NOMO-1 treated with DMSO at 0.1 percent for 48 hours (cell line): ENCODE measurements around the gene ISCU.
"Not testable (repeated sequence)": the region's sequence is repeated elsewhere in the genome, so short reads cannot be mapped to it uniquely, and the experiment has no call there.

Experiments
- DNase-seq: peaks from one replicate; lab custom pipeline; 2025; ENCODE audit not compliant: unreplicated experiment; lab: John Stamatoyannopoulos, UW

Gene ISCU

DNA sequence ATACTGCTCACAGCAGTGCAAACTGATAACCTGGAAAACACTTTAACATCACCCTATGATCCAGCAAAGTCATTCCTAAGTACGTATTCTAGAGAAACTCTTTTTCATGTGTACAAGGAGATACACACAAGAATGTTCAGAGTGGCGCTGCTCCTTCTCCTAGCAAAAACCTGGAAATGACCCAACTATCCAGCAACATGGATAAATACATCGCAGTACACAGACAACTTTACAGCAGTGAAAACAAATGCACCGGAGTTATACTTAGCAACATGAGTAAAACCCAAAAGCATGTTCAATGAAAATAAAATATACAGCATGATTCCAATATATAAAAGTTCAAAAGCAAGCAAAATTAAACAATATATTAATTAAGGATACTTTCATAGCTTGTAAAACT lies 20.1 kb upstream of the ISCU start:
- DNase-seq: no peak

DNA sequence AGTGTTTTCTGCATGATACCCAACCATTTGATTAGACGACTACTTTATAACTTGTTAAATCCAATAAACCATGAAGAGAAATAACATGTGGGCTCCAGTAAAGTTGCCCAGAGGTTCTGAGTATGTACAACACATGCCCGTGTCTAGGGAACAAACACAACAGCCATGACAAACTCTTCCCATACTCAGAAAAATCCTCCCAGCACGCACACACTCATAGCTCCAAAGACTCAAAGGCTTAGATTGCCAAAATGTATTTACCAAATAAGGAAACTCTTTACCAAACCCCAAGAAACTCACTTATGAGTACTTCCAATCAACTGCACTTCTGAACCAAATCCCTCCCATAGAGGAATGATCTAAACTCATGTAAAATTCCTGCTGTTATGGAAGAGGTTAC lies 18.7 kb upstream of the ISCU start:
- no peak for DNase-seq

DNA sequence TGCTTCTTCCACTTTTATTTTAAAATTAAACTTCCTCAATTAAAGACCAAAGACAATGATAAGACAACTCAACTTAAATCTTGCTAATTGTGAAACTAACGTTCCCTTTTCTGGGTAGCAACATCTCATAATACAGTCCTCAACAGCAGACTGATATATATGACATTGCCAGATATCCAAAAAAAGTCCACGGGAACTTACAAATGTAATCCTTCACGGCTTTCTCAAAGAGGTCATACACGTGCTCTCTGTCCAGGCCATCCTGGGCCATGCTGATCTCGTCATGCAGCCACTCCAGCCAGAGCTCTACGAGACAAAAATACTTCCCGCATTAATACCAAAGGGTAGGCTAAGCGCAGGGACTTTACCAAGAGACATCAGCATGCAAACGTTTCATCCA lies 14.7 kb upstream of the ISCU start:
- DNase-seq: peak; percentile 1

DNA sequence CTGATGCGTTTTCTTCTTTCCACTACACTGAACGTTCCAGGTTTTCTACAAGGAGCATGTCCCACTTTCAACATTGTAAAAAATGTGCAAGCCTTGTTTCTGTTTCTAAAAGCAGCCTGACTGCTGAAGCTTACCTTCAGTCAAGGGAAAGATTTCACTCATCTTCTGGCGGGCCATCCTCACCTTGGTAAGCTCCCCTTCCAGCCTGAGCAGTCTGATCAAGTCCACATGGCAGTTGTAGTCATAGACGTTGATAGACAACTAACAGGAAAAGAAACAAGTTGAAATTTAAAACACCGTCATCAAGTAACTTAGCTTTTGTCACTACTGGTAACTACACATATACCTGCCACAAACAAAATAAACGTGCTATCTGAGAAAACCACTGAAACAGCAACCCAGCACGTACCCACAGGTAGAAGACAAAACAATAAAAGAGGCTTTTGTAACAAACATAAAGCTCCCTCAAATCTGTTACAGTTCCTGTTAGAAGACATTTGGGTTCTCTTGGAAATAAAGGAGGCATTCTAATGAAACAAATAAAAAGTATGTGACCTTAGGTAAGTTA lies 13.4 kb upstream of the ISCU start:
- no peak for DNase-seq

DNA sequence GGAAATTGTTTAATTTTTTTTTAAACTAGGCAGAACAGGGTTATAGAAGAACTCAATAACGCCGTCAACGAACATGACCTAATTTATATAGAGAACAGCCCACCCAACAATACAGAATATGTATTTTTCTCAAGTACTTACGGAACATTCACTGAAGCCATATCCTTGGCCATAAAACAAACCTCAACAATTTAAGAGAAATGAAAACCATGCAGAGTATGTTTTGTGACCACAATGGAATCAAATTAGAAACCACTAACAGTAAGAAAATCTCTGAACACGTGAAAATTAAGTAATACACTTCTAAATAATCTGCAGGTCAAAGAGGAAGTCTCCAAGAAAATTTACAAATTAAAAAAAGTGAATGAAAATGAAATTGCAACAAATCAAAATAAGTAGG lies 10.9 kb upstream of the ISCU start:
- DNase-seq: peak; percentile 63

DNA sequence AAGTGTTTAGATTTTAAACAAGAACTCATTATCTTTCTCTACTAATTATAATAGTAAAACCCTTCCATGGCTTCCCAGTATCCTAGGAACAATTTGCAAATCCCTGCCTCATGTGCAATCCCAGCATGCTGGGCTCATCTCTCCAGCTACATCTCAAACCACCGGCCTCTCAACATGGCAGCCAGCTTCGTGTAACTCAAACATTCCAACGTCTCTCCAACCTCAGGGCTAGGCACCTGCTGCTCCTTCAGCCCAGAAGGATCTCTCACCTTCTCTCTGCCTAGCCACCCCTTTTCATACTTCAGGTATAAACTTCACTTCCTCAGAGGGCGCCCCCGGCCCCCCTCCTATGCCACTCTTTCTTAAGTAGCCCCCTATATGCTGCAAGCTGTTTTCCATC lies 8.6 kb upstream of the ISCU start:
- no peak for DNase-seq

DNA sequence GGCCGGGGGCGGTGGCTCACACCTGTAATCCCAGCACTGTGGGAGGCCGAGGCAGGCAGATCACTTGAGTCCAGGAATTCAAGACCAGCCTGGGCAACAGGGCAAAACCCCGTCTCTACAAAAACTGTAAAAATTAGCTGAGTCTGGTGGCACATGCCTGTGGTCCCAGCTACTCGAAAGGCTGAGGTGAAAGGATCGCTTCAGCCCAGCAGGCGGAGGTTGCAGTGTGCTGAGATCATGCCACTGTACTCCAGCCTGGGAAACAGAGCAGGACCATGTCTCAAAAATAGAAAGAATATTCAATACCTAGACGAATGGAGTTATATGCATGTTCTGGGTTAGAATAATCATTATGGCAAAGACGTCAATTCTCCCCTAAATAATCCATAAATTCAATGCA lies 7.0 kb upstream of the ISCU start:
- DNase-seq: not testable (repeated sequence)

DNA sequence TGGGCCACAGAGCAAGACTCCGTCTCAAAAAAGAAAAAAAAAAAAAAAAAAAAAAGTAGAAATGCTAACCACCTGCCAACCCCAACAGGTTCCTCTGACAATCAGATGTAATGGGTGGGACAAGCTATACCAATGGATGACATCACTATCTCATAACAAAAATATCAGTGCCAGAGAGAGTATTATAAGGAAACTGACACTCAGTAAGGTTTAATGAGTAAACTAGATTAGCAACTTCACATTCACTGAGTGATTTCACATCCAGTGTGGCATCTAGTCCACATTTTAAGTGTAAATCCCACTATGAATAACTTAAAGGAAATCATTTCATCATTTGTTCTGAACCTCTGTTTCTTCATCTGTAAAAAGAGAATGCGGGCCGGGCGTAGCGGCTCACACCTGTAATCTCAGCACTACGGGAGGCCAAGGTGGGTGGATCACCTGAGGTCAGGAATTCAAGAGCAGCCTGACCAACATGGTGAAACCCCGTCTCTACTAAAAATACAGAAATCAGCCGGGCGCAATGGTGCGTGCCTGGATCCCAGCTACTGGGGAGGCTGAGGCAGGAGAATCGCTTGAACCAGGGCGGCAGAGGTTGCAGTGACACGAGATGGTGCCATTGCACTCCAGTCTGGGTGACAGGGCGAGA lies 3.3 kb upstream of the ISCU start:
- DNase-seq: no peak

DNA sequence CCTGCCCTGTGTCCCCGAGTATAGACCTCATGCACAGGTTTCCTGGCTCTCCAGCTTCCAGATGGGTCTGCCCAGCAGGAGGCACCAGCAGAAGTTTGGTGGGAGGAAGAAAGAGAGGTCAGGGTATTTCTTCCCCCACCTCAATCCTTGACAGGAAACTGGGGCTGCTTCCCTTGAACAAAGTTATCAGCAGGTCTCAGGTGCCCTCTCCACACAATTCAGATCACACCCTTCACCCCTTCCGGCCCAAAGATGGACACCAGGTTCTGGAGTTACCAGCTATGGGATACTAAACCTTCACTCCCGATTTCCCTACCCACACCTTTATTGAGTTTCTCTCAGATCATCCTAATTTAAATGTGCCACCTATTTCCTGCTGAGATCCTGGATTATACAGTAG lies 2.6 kb upstream of the ISCU start:
- no peak for DNase-seq

DNA sequence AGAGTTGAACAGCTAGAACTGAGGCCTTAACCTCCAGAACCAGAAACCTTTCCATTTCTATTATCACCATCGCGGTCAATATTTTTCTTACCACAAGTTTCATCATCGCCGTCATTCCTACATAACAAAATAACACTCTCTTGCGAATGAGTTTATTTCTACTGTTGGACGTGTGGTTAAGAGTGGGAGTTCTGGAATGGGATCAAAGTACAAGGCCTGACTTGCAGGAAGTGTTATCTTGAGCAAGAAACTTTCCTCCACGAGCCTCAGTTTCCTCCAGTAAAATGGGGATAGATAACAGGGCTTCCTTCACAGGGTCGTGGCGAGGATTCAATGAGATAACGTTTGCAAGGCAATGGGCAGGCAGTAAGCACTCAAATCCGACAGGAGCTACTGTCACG lies 2.1 kb upstream of the ISCU start:
- peak; percentile 21 for DNase-seq

DNA sequence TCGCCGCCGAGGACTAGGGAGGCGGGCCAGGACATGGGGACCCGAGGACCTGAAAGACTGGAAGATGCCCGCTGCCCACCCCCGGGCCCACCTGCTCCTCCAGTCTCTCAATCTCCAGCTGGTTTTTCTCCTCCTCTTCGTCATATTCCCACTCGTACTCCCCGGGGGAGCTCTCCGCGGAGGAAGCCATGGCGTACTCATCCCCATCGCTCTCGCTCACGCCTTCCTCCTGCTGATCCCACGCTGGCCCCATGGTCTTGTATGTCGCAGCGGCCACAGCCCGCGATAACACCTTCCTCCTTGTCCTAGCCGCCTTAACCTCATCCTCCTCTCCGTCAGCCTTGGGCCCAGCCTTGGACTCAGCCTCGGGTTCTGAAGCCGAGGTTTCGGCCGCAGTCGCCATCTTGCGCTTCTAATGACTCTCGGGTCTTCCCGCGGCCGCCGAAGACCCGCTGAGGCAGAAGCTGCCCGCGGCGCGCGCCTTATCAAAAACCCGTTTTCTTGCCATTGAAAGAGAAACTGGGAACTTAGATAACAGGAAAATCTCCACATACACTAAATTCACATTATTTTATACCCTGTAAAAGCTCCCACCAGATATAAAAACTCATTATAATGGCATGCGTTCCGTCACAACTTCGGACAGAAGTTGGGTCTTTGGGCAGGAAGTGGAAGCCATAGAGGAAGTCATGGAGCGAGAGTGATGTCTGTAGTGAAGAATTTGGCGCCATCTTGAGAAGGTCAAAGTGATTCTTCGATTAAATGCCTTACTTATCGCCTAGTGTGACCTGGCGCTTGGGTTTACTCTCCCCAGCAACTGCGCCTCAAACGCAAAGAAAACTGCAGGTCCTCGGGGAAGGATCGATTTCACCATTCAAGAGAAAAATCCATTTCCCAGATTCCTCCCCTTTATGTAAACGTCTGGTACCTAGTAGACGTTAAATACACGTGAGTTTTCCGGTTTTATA lies 1.4 kb upstream of the ISCU start, which contains the start of gene SART3:
Gene SART3, minus strand, starts transcription at position 422 of the 968 bp plus-strand sequence. Its CDS starts 19 bp downstream, at position 403.
- DNase-seq: peak; percentile 91

DNA sequence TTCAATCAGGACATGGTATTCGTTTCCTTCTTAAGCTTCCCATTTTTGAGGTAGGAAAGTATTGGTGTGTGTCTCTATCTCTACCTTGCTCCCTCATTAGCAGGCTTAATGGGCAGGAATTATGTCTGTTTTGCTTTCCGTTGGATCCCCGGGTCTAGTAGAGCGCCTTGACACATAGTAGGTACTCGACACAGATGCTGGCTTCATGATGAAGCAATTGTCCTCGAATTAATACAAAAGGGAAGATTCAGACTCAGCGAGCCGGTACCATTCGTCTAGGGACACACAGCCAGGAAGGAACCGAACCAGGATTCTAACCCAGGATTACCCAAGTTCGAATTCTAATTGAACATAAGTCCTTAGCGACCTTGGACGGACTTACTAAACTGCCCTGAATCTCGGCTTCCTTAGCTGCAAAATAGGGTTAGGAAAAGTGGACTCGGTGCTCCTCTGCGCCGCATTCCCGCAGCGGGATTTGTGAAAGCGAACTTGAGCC lies 496 bp upstream of the ISCU start:
- DNase-seq: no peak

DNA sequence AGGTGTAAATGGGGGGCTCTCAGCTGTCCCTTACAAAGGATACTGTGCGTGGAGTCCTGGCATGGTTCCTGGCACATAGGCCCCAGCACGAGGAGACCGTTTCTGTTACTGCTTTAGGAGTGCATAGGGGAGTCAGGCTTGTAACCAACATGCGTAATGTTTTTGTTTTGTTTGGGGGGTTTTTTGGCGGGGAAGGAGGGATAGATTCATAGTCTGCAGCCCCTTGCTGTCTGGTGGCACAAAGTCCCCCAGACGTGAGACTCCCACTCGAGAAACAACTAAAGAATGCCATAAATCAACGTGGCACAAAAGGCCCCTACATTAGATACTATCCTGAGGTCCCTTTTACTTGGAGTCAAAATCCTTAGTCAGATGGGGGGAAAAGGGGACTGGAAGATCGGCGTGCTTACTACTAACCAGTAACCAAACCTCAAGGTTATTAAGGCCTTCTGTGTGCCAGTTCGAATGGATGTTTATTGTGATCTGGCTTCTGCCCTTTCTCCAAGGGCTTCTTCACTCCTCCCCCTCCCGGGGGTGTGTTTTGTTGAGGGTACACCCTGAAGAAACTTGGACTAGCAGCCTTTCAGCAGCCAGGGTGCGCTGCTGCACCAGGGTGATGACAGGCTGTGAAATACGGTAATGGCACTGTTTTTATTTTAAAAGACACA lies 874 bp downstream of the ISCU start:
- peak; percentile 85 for DNase-seq

DNA sequence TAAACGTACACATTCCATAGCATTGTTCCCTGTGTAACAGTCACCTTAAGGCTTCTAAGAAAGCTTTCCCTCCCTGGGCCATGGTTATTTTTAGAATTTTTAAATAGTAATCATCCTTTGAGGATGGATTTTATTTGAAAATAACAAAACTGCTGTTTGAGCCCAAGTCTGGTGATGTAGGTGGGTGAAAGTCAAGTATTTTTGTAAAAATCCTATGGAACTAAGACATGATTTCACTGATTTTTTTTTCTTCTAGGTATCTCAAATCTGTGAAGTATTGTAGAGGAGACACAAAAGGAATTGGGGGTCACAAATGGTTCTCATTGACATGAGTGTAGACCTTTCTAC lies 1.4 kb downstream of the ISCU start:
- DNase-seq: no peak

DNA sequence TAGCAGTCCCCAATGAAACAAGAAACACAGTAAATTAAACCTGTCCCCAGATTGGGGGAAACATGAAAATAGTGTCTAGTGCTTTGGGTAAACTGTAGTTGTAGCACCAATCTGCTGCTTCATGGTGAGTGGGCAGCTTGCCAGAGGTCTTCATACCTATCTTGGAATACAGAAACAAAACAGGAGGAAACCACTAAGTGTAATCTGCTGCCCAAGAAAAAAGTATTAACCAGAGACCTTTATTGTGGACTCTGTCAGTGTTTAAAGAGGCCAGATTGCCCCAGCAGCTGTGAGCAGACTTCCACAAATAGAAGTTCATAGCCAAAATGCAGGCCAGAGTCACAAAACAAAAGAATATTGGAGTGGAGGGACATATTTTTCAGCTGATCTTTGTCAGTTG lies 2.3 kb downstream of the ISCU start:
- DNase-seq: no peak

DNA sequence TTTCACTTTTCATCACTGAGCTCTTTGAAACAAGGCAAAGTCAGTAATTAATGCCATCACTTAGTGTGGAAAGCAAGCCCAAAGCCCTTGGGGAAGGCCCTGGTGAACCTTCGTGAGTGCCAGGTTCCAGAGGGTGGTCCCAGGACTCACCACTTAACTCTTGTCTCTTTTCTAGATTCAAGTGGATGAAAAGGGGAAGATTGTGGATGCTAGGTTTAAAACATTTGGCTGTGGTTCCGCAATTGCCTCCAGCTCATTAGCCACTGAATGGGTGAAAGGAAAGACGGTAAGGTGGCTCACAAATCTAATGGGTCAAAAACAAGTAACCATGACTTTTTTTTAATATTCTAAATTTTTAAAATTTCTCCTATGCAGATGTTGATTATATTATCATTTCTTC lies 2.8 kb downstream of the ISCU start:
- DNase-seq: no peak

DNA sequence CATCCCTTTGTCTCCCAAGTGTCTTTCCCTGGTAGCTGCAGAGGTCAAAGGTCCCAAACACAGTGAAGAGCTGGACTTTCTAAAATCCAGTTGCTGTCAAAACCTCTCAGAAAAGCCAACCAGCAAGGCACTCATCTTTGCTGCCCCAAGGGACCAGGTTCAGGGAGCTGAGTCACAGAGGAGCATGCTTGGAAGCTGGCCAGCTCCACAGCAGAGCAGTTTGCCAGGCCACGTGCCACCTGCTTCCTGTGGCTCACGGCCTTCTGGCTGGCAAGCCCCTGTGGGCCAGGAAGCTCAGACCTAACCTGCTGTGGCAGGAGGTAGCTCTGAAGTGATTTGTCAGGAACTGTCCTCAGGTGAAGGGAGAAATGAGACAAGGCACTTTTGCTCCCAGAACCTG lies 3.6 kb downstream of the ISCU start:
- no peak for DNase-seq

DNA sequence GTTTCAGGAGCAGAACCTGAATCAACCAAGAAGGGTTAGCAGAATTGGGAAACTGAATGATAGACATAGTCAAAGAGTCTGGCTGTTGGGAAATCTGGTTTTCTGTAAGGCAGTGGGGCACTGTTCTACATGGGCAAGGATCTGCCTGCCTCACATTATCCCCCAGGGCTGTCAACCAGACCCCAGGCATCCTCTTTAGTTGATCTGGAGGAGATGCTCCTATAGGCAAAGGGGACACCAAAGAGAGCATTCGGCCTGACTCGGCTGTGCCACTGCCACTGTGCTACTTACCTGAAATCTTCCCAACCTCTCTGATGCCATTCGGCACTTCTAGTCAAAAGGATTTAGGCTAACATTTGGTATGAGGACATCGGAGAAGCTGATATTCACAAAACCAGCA lies 4.1 kb downstream of the ISCU start:
- DNase-seq: no peak

DNA sequence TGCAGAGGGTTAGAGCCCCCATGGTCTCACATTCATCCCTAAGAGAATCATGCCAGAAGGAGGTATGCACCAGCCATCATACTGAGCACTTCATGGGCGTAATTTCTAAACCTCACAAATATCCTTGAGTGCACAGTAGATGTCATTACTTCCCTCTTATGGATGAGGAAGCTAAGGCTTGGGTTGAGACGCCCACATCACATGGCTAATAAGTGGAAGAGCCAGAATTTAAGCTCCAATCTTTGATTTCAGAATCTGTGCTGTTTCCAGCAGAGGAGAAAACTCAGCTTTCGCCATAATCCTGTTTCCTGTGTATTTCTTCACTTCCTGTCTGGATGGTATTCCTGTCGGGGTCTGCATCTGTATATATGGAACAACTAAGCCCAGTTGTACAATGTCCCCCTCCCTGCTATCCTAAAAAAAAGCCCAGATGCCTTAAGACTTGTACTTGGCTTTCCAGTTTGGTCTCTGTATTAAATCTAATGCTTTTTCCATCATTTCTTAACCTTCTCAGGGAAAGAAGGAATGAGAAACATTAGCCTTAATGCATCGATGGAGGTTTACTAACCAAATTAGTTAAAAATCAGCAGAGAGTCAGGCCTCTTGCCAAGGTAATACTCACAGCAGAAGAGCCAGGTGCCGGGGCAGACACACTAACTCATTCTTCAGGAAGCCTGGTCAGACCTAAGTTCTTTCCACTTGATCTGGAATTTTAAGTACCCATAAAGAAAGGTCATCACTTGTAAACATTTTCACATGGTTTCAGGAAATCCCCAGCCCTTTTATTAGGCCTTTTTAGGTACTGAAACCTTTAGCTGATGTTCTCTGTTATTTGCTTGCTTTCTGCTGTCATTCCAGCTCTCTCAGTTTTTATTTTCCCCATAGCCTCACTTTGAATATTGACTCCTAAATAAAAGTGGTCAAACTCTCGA lies 5.3 kb downstream of the ISCU start:
- no peak for DNase-seq
